ENCODE measurements around the gene CPM. TPM values are rescaled to one million over a fixed set of nuclear protein-coding genes. Genes with fewer than 3 reads are reported as not detected.

CPM gene
- total RNA-seq, 4 donors from 2014 or later, result 233 to 478 (median 301) TPM

- DNase-seq (ENCODE audit: low spot score), result no peak
- no peak for TF ChIP-seq CTCF (IDR thresholded peaks at IDR 0.05)
- no peak for ATAC-seq (ENCODE audit: low FRiP score)
These were observed 59.7 kb downstream of the CPM start for GRCh38 chr12:68873316-68873715.

- TF ChIP-seq CTCF (IDR thresholded peaks at IDR 0.05), result no peak
- DNase-seq (ENCODE audit: low spot score), result no peak
- no peak for ATAC-seq (ENCODE audit: low FRiP score)
These were observed 61.0 kb downstream of the CPM start for GRCh38 chr12:68871921-68872320.

- ATAC-seq (ENCODE audit: low FRiP score) (no peak), DNase-seq (ENCODE audit: low spot score) (no peak)
- TF ChIP-seq CTCF (IDR thresholded peaks at IDR 0.05), result no peak
These were observed 61.6 kb downstream of the CPM start for GRCh38 chr12:68871396-68871795.

DNA sequence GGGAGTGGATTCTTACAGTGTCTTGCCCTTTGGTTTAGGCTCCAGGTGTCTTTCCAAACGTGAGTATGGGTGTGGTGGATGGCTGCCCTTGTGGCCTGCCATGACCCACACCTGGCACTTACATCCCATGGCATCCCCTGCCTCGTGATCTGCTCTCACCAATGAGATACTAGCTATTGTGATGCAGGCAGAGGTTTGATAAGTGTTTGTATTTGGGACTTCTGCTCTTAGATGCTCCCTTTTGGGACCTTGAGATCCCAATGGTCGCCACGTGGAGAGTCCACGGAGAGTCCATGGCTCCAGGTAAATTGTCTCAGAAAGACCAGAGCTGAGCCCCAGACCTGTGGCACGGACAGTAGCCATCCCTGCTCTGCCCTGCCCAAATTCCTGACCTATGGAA is 62.5 kb downstream of the CPM start:
- DNase-seq (ENCODE audit: low spot score), result no peak
- TF ChIP-seq CTCF (IDR thresholded peaks at IDR 0.05), result no peak
- ATAC-seq (ENCODE audit: low FRiP score), result no peak

- TF ChIP-seq CTCF (IDR thresholded peaks at IDR 0.05), result no peak
- no peak for ATAC-seq (ENCODE audit: low FRiP score)
- no peak for DNase-seq (ENCODE audit: low spot score)
These were observed 63.0 kb downstream of the CPM start for GRCh38 chr12:68870011-68870410.

- no peak for TF ChIP-seq CTCF (IDR thresholded peaks at IDR 0.05)
- no peak for ATAC-seq (ENCODE audit: low FRiP score)
- DNase-seq (ENCODE audit: low spot score), result no peak
These were observed 64.8 kb downstream of the CPM start for GRCh38 chr12:68868043-68868790.

DNA sequence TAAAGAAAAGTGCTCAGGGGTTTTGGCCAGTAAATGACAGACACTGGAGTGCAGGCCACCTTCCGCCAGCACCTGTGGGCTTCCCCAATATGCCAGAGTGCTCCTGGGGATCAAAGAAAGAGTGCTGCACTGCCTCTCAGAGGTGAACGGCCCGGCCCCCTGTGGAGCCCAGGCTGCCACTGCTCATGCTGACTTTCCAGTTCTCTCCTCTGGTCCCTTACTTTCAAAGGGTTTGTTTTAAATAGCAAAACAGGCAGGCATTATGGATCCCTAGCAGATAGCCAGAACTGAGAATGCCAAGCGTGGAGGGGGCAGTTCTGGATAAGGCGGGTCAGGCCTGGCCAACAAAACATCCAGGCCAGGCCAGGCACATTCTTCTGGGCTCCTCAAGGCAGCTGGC is 65.4 kb downstream of the CPM start:
- ATAC-seq (ENCODE audit: low FRiP score) (no peak), DNase-seq (ENCODE audit: low spot score) (no peak)
- no peak for TF ChIP-seq CTCF (IDR thresholded peaks at IDR 0.05)

All from omental fat pad (tissue), 4 donors.